ENCODE data around the gene ACTRT2. TPM values are rescaled to one million over a fixed set of nuclear protein-coding genes. Genes with fewer than 3 reads are reported as not detected.

ACTRT2 gene
- total RNA-seq, 1 donor from 2014 or later = not detected

DNA sequence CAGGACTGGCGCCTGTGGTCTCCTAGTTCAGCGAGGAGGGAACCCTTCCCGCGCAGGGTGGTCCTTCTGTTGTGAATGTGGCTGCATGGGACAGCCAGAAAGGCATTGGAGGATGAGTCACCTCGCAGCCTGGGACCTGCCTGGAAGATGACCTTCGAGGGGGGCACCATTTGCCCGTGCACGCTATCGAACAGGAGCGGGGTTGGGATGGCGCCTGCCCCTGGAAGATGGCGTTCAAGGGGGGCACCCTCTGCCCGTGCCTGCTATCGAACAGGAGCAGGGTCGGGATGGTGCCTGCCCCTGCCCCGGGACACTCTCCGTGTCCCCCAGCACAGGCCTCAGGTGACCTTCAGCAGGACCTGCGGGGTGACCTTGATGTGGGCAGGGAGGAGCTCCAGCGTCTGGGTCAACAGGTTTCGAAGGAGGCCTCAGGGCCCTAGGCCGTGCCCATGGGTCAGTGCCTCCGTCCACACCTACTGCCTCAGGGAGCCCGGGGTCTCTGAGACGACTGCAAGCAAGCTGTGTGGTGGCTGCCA is 1.7 kb upstream of the ACTRT2 start:
- intact Hi-C loops (cut with DNase I) = no loop called here
- TF ChIP-seq, protein P1, sequence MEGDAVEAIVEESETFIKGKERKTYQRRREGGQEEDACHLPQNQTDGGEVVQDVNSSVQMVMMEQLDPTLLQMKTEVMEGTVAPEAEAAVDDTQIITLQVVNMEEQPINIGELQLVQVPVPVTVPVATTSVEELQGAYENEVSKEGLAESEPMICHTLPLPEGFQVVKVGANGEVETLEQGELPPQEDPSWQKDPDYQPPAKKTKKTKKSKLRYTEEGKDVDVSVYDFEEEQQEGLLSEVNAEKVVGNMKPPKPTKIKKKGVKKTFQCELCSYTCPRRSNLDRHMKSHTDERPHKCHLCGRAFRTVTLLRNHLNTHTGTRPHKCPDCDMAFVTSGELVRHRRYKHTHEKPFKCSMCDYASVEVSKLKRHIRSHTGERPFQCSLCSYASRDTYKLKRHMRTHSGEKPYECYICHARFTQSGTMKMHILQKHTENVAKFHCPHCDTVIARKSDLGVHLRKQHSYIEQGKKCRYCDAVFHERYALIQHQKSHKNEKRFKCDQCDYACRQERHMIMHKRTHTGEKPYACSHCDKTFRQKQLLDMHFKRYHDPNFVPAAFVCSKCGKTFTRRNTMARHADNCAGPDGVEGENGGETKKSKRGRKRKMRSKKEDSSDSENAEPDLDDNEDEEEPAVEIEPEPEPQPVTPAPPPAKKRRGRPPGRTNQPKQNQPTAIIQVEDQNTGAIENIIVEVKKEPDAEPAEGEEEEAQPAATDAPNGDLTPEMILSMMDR (IDR thresholded peaks at IDR 0.05) = no peak
- H3K36me3 ChIP-seq = no peaks in the 10 kb centered on the region
- no peak overlapping the region for H3K27ac ChIP-seq
- no peak overlapping the region for H3K4me3 ChIP-seq
- H3K9me3 ChIP-seq = no peaks in the 10 kb centered on the region
- DNase-seq (peak; percentile 40), ATAC-seq (no peak)
- peaks cover 20% of the 10 kb centered on the region for H3K27me3 ChIP-seq (ENCODE audit: low read depth)
- no peaks in the 10 kb centered on the region for H3K4me1 ChIP-seq

- Histone ChIP-seq H3K4me1 (no peaks in the 10 kb centered on the region), H3K27me3 (ENCODE audit: low read depth) (peaks cover 12% of the 10 kb centered on the region), H3K27ac (no peak overlapping the region), H3K36me3 (no peaks in the 10 kb centered on the region), H3K4me3 (no peak overlapping the region), H3K9me3 (no peaks in the 10 kb centered on the region)
- ATAC-seq = no peak
- intact Hi-C loops (cut with DNase I) = no loop called here
- TF ChIP-seq, protein P1 (IDR thresholded peaks at IDR 0.05) = no peak
- DNase-seq = no peak
Measured at GRCh38 chr1:3020263-3020909, 881 bp upstream of the ACTRT2 start.

DNA sequence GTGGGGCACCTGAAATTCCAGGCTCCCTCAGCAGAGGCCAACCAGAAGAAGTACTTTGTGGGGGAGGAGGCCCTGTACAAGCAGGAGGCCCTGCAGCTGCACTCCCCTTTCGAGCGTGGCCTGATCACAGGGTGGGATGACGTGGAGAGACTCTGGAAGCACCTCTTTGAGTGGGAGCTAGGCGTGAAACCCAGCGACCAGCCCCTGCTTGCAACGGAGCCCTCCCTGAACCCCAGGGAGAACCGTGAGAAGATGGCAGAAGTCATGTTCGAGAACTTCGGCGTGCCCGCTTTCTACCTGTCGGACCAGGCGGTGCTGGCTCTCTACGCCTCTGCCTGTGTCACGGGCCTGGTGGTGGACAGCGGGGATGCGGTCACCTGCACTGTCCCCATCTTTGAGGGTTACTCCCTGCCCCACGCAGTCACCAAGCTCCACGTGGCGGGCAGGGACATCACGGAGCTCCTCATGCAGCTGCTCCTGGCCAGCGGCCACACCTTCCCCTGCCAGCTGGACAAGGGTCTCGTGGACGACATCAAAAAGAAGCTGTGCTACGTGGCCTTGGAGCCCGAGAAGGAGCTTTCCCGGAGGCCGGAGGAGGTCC is 634 bp downstream of the ACTRT2 start:
- H3K4me3 ChIP-seq = no peak overlapping the region
- DNase-seq (no peak), ATAC-seq (no peak)
- H3K27me3 ChIP-seq (ENCODE audit: low read depth) = peaks cover 9% of the 10 kb centered on the region
- H3K36me3 ChIP-seq = no peaks in the 10 kb centered on the region
- H3K4me1 ChIP-seq = no peaks in the 10 kb centered on the region
- TF ChIP-seq, protein P1 (IDR thresholded peaks at IDR 0.05) = no peak
- intact Hi-C loops (cut with DNase I) = no loop called here
- H3K27ac ChIP-seq = no peak overlapping the region
- H3K9me3 ChIP-seq = no peaks in the 10 kb centered on the region

GRCh38 chr1:3022511-3022973 is 1.3 kb downstream of the ACTRT2 start:
- Histone ChIP-seq H3K9me3 (no peaks in the 10 kb centered on the region), H3K36me3 (no peaks in the 10 kb centered on the region), H3K4me3 (no peak overlapping the region), H3K27ac (no peak overlapping the region), H3K27me3 (ENCODE audit: low read depth) (peaks cover 6% of the 10 kb centered on the region), H3K4me1 (no peaks in the 10 kb centered on the region)
- TF ChIP-seq, protein P1 (IDR thresholded peaks at IDR 0.05) = no peak
- peak; percentile 40 for DNase-seq
- intact Hi-C loops (cut with DNase I) = no loop called here
- no peak for ATAC-seq

DNA sequence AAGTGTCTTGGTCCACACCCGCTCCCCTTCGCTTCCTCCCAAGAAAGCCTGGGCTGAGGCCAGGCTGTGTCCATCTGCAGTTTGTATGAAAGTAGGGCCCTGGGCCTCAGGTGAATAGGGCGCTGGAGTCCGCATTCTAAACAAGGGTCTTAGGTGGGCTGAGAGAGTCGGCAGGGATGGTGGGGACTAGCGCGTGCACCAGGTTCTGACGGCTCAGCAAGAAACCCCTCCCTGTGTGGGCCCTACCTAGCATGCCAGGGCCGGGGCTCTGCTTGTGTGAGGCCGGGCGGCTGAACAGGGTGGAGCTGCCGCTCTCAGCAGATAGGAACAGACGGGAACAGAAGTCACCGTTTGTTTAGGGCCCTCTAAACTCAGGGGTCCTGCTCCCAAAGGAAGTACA is 1.7 kb downstream of the ACTRT2 start:
- ATAC-seq (no peak), DNase-seq (no peak)
- intact Hi-C loops (cut with DNase I) = no loop called here
- no peak overlapping the region for H3K4me3 ChIP-seq
- H3K36me3 ChIP-seq = no peaks in the 10 kb centered on the region
- H3K27ac ChIP-seq = no peak overlapping the region
- no peaks in the 10 kb centered on the region for H3K9me3 ChIP-seq
- TF ChIP-seq, protein P1 (IDR thresholded peaks at IDR 0.05) = no peak
- peaks cover 4% of the 10 kb centered on the region for H3K27me3 ChIP-seq (ENCODE audit: low read depth)
- H3K4me1 ChIP-seq = no peaks in the 10 kb centered on the region

All from lower lobe of right lung (tissue), 2 donors.